PC-9 (cell line): ENCODE measurements around the gene DNMBP. TPM values are rescaled to one million over a fixed set of nuclear protein-coding genes. Genes with fewer than 3 reads are reported as not detected.

Experiments
- BruUV-seq: library from RNA; stranded (reverse); fragments of 400-500 nt; replicated peaks from 2 replicates; lab custom pipeline; 2021; lab: Mats Ljungman, UMichigan
- CTCF ChIA-PET: fragments of 300-600 bp; sonication (Branson Sonifier 250); formaldehyde crosslinking; loops from one replicate; lab custom pipeline; 2022; ENCODE audit warnings: antibody characterized with exemption; lab: Charles Lee
- POLR2A ChIA-PET: fragments of 300-600 bp; sonication (Branson Sonifier 250); formaldehyde crosslinking; loops from one replicate; lab custom pipeline; 2022; ENCODE audit warnings: antibody characterized with exemption; ENCODE audit not compliant: unreplicated experiment; lab: Charles Lee
- DNase-seq, 2 experiments: peaks; one replicate each; pipeline versions ENCODE4 v3.0.0 to v3.0.0-alpha.2; 2015 to 2022; ENCODE audit warnings: mixed read lengths in 1 of 2
- H2AFZ ChIP-seq: fragments of 200-600 bp; sonication (generic); 2 replicates; pipeline ENCODE4 v1.8.1; 2017; ENCODE audit warnings: antibody characterized with exemption
- H3F3A ChIP-seq: fragments of 200-600 bp; sonication (generic); 2 replicates; pipeline ENCODE4 v1.8.1; 2017; ENCODE audit warnings: antibody characterized with exemption, mild to moderate bottlenecking, low read depth; ENCODE audit not compliant: insufficient read depth
- H3K27ac ChIP-seq: fragments of 200-600 bp; sonication (generic); 2 replicates; pipeline ENCODE4 v1.6.1; 2016; ENCODE audit warnings: mixed run types
- H3K27me3 ChIP-seq: fragments of 200-600 bp; sonication (generic); 2 replicates; pipeline ENCODE4 v1.6.1; 2016; ENCODE audit warnings: low read depth, mixed run types; ENCODE audit not compliant: insufficient read depth
- H3K36me3 ChIP-seq: fragments of 200-600 bp; sonication (generic); 2 replicates; pipeline ENCODE4 v1.6.1; 2016; ENCODE audit warnings: low read depth, mixed run types
- H3K4me1 ChIP-seq: fragments of 200-600 bp; sonication (generic); replicated peaks from 2 replicates; pipeline ENCODE4 v1.6.1; 2016; ENCODE audit warnings: mixed run types; ENCODE audit not compliant: insufficient read depth
- H3K4me2 ChIP-seq: fragments of 200-600 bp; sonication (generic); 2 replicates; pipeline ENCODE4 v1.6.1; 2017; ENCODE audit warnings: mixed run types
- H3K4me3 ChIP-seq: fragments of 200-600 bp; sonication (generic); 2 replicates; pipeline ENCODE4 v1.6.1; 2016; ENCODE audit warnings: mixed run types
- H3K79me2 ChIP-seq: fragments of 200-600 bp; sonication (generic); 2 replicates; pipeline ENCODE4 v1.6.1; 2017; ENCODE audit warnings: low read depth, mixed run types
- H3K9me2 ChIP-seq: fragments of 200-600 bp; sonication (generic); 2 replicates; pipeline ENCODE4 v1.8.1; 2017; ENCODE audit warnings: mild to moderate bottlenecking; ENCODE audit not compliant: insufficient read depth
- H3K9me3 ChIP-seq: fragments of 200-600 bp; sonication (generic); 2 replicates; pipeline ENCODE4 v1.8.1; 2016; ENCODE audit warnings: low read depth; ENCODE audit not compliant: insufficient read depth
- H4K20me1 ChIP-seq: fragments of 200-600 bp; sonication (generic); 2 replicates; pipeline ENCODE4 v1.8.1; 2017; ENCODE audit not compliant: insufficient read depth
- EZH2 ChIP-seq: fragments of 200-600 bp; sonication (generic); IDR thresholded peaks from 2 replicates; pipeline ENCODE4 v1.8.0; 2017; ENCODE audit warnings: antibody characterized with exemption, low read depth
- intact Hi-C: fragments of 100-400 bp; cut with micrococcal nuclease; formaldehyde crosslinking; loops from one replicate; pipeline ENCODE4 v1.10.0; 2022; ENCODE audit not compliant: unreplicated experiment
- total RNA-seq: library from RNA; stranded (reverse); gene quantifications from 2 replicates; pipeline ENCODE4 v1.2.3, GENCODE V29; 2021
- TF ChIP-seq, protein P1 (sequence below): fragments of 200-600 bp; sonication (generic); conservative IDR thresholded peaks from 2 replicates; pipeline ENCODE4 v1.6.1; 2017; ENCODE audit warnings: mixed run types, antibody characterized with exemption, mild to moderate bottlenecking, moderate library complexity

The DNMBP gene
- total RNA-seq, 1 experiment from 2014 or later: 14.9 TPM

- H3K9me3 ChIP-seq: no peaks in the 10 kb centered on the region
- H3F3A ChIP-seq: no peaks in the 10 kb centered on the region; the same call in 1 of the 2 replicates
- TF ChIP-seq, protein P1, sequence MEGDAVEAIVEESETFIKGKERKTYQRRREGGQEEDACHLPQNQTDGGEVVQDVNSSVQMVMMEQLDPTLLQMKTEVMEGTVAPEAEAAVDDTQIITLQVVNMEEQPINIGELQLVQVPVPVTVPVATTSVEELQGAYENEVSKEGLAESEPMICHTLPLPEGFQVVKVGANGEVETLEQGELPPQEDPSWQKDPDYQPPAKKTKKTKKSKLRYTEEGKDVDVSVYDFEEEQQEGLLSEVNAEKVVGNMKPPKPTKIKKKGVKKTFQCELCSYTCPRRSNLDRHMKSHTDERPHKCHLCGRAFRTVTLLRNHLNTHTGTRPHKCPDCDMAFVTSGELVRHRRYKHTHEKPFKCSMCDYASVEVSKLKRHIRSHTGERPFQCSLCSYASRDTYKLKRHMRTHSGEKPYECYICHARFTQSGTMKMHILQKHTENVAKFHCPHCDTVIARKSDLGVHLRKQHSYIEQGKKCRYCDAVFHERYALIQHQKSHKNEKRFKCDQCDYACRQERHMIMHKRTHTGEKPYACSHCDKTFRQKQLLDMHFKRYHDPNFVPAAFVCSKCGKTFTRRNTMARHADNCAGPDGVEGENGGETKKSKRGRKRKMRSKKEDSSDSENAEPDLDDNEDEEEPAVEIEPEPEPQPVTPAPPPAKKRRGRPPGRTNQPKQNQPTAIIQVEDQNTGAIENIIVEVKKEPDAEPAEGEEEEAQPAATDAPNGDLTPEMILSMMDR: no peak
- no peak for TF ChIP-seq EZH2
- no peak overlapping the region for H3K4me2 ChIP-seq
- POLR2A ChIA-PET: no interaction called here
- no TSS peak for BruUV-seq
- H4K20me1 ChIP-seq: no peaks in the 10 kb centered on the region
- no peaks in the 10 kb centered on the region for H3K79me2 ChIP-seq
- no peak overlapping the region for H2AFZ ChIP-seq
- no peaks in the 10 kb centered on the region for H3K9me2 ChIP-seq
- no peaks in the 10 kb centered on the region for H3K27me3 ChIP-seq
- H3K27ac ChIP-seq: no peak overlapping the region
- no peak for DNase-seq
- intact Hi-C loops: no loop called here
- CTCF ChIA-PET: no interaction called here
- H3K4me3 ChIP-seq: no peak overlapping the region
- H3K4me1 ChIP-seq: no peaks in the 10 kb centered on the region
- H3K36me3 ChIP-seq: peaks cover 21% of the 10 kb centered on the region
Measured at GRCh38 chr10:99828464-99828863, 181.3 kb downstream of the DNMBP start.

- no peaks in the 10 kb centered on the region for H3K27me3 ChIP-seq
- H3K4me3 ChIP-seq: no peak overlapping the region
- BruUV-seq: no TSS peak
- no peaks in the 10 kb centered on the region for H3K9me3 ChIP-seq
- H3F3A ChIP-seq: no peaks in the 10 kb centered on the region; the same call in 1 of the 2 replicates
- ChIA-PET CTCF (no interaction called here), POLR2A (no interaction called here)
- H3K36me3 ChIP-seq: peaks cover 18% of the 10 kb centered on the region; the same call in 1 of the 2 replicates
- no peaks in the 10 kb centered on the region for H3K9me2 ChIP-seq
- intact Hi-C loops: no loop called here
- H3K4me2 ChIP-seq: no peak overlapping the region
- no peak for DNase-seq
- no peaks in the 10 kb centered on the region for H3K79me2 ChIP-seq
- no peak for TF ChIP-seq EZH2
- TF ChIP-seq, protein P1: no peak
- H4K20me1 ChIP-seq: no peaks in the 10 kb centered on the region
- no peaks in the 10 kb centered on the region for H3K4me1 ChIP-seq
- H3K27ac ChIP-seq: no peak overlapping the region
- no peak overlapping the region for H2AFZ ChIP-seq
Measured at GRCh38 chr10:99827936-99828335, 181.8 kb downstream of the DNMBP start.

Other genes starting within 250 kb of the DNMBP start
- gene ABCC2, start 227.3 kb downstream of the DNMBP start, total RNA-seq: 132 and 174 TPM in 2 replicates
- not detected in 2 replicates for gene CPN1, start 71.9 kb upstream of the DNMBP start, total RNA-seq
- 18.6 and 24.9 TPM in 2 replicates for gene ERLIN1, start 176.1 kb upstream of the DNMBP start, total RNA-seq
- 6.2 and 7.8 TPM in 2 replicates for gene CHUK, start 219.6 kb upstream of the DNMBP start, total RNA-seq